HG03175 (cell line): Measurements from ENCODE around the gene ZNF780B.

ENCODE experiments used
- ATAC-seq: cut with Tn5 transposase; IDR thresholded peaks from one replicate; pipeline ENCODE4 v1.9.1; 2021; ENCODE audit warnings: mild to moderate bottlenecking, moderate library complexity; ENCODE audit not compliant: unreplicated experiment

The ZNF780B gene

DNA sequence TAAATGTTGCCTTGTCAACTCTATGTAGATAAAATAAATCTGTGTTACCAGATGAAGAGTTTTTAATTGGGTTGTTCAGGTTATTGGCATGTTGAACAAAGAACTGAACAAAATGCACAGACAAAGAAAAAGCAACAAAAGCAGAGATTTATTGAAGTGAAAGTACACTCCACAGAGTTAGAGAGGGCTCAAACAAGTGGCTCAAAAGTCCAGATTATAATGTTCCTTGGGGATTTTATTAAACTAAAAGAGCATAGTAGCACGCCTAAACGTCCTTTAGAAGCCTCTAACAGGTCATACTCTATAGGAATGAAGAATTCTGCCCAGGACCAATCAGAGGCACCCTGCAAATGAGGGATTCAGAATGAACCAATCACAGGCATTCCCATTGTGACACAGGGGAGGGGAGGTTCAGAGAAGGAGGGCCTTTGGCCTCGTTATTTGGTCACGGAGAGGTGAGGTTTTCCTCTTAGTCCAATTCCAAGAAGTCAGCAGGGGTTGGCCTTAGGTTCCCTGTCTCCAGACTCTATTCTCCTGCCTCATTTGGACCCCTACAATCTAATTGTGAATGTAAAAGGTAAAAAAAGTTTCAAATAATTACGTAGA lies 72.2 kb downstream of the ZNF780B start:
- no peak for ATAC-seq

DNA sequence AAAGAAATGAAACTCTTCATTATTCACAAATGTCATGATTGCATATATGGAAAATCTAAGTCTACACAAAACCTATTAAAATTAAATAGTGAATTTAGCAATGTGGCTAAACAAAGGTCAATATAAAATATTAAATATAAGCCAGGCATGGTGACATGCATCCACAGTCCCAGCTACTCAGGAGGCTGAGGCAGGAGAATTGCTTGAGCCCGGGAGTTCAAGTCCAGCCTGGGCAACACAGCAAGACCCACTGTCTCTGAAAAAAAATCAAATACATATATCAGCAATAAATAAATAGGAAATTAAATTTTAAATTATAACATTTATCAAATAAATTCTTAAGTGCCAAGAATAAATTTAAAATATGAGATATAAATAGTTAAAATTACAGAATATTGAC lies 73.1 kb downstream of the ZNF780B start:
- ATAC-seq = no peak
